ENCODE measurements around the gene SCAP. TPM values are rescaled to one million over a fixed set of nuclear protein-coding genes. Genes with fewer than 3 reads are reported as not detected.

The SCAP gene
- total and polyA plus RNA-seq, 2 of the 13 experiments (the other 11 are each of a cell fraction or from before 2014, with no cell fraction given) = 40.4 to 53.3 TPM

DNA sequence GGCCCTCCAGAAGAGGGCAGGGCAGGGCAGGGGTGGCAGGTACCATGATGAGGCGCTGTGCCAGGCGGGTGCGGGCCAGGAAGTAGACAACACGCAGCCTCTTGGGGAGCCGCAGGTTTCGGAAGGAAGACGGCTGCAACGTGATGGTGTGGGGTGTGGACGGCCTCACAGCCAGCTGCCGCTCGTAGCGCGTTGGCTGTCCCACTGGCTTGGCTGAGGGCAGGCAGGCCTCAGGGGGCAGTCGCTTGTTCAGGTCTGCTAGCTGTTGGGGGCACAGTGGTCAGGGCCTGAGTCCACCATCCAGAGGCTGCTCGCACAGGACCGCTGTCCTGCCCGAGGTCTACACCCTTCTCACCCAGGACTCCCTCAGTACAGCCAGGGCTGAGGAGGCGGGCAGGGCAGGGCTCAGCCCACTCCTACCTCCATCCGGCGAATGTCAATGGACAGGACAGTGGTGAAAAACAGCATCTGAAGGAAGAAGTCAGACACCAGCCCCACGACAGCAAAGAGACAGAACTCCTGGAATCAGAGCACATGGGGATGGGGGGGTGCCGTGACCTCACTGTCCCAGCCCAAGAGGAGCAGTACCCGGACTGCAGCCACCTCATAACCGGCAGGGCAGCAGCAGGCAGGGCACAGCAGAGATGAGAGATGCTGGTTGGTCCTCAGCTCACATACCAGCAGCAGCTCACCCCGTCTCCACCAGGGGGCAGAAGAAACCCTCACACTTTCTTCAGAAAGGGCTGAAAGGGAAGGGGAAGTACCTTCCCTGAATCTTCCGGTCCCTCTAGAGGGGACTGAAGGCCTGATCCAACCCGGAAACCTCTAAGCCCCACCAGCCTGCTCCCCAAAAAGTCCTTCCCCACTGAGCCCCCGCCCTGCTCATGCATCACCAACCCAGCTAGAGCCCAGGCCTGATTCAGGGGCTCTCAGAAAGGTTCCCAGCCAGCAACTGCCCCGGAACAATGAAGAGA lies 54.9 kb downstream of the SCAP start (continued):
- TF ChIP-seq TSC22D2 (CRISPR knock-in tag; IDR thresholded peaks at IDR 0.05; ENCODE audit: borderline replicate concordance) (no peak), ZUFSP (CRISPR knock-in tag; IDR thresholded peaks at IDR 0.05; ENCODE audit: borderline replicate concordance) (no peak), ZNF484 (CRISPR knock-in tag; IDR thresholded peaks at IDR 0.05; ENCODE audit: borderline replicate concordance, low read depth) (no peak), SATB2 (CRISPR knock-in tag; IDR thresholded peaks at IDR 0.05) (no peak), ZNF468 (CRISPR knock-in tag; IDR thresholded peaks at IDR 0.05) (no peak), GMEB2 (CRISPR knock-in tag; IDR thresholded peaks at IDR 0.05; ENCODE audit: low read depth) (no peak), ZNF75D (CRISPR knock-in tag; IDR thresholded peaks at IDR 0.05; ENCODE audit: borderline replicate concordance) (no peak), ATF7 (IDR thresholded peaks at IDR 0.05) (no peak), ATF7 (CRISPR knock-in tag; IDR thresholded peaks at IDR 0.05) (no peak), GLI4 (CRISPR knock-in tag; IDR thresholded peaks at IDR 0.05; ENCODE audit: borderline replicate concordance) (no peak), BCL6 (CRISPR knock-in tag; IDR thresholded peaks at IDR 0.05) (no peak), ZNF562 (CRISPR knock-in tag; IDR thresholded peaks at IDR 0.05; ENCODE audit: borderline replicate concordance) (no peak), HIVEP1 (CRISPR knock-in tag; IDR thresholded peaks at IDR 0.05) (no peak), PRPF4 (IDR thresholded peaks at IDR 0.05; ENCODE audit: low read depth, low read length, poor library complexity, severe bottlenecking) (no peak), JUND (CRISPR knock-in tag; IDR thresholded peaks at IDR 0.05) (no peak), RBM39 (IDR thresholded peaks at IDR 0.05; ENCODE audit: low read depth, low read length, poor library complexity, severe bottlenecking) (no peak), PCBP2 (optimal IDR thresholded peaks at IDR 0.05; ENCODE audit: low read depth, low read length, poor library complexity, severe bottlenecking) (no peak), RARA (CRISPR knock-in tag; IDR thresholded peaks at IDR 0.05) (no peak), ATF3 (CRISPR knock-in tag; IDR thresholded peaks at IDR 0.05) (0 out of 2 replicates have a peak, but pooled peaks have one; percentile 21), ZMYM4 (CRISPR knock-in tag; IDR thresholded peaks at IDR 0.05) (no peak), ZNF24 (IDR thresholded peaks at IDR 0.05) (no peak), RXRA (CRISPR knock-in tag; IDR thresholded peaks at IDR 0.05) (peak; percentile 25), GATA4 (IDR thresholded peaks at IDR 0.05; ENCODE audit: borderline replicate concordance, low read depth) (no peak), THAP11 (CRISPR knock-in tag; IDR thresholded peaks at IDR 0.05) (peak; percentile 77), HNRNPH1 (optimal IDR thresholded peaks at IDR 0.05; ENCODE audit: low read depth, low read length) (no peak), ZBTB26 (CRISPR knock-in tag; IDR thresholded peaks at IDR 0.05; ENCODE audit: borderline replicate concordance) (no peak)

All from HepG2 (cell line).